Activated CD4-positive, alpha-beta T cell treated with anti-CD3 and anti-CD28 coated beads for 36 hours (primary cell): Measurements from ENCODE around the gene CACNA1C. TPM values are rescaled to one million over a fixed set of nuclear protein-coding genes. Genes with fewer than 3 reads are reported as not detected.

Source experiments
- ATAC-seq: fragments of 200-7000 bp; cut with Tn5 transposase; one replicate; pipeline ENCODE4 v1.10.0; 2021; ENCODE audit warnings: mild to moderate bottlenecking, moderate library complexity
- CTCF ChIA-PET: fragments of 350-600 bp; sonication (Branson Sonifier 250); formaldehyde crosslinking; loops from one replicate; lab custom pipeline; 2021; ENCODE audit warnings: antibody characterized with exemption; lab: Charles Lee
- POLR2A ChIA-PET: fragments of 350-600 bp; sonication (Branson Sonifier 250); formaldehyde crosslinking; loops from one replicate; lab custom pipeline; 2021; ENCODE audit warnings: antibody characterized with exemption, inconsistent platforms; lab: Charles Lee
- DNase-seq: peaks from one replicate; pipeline ENCODE4 v3.0.0-alpha.2; 2020
- H3K27ac Mint-ChIP-seq: one replicate; pipeline ENCODE4 v1.8.0; 2021; ENCODE audit warnings: mixed read lengths
- H3K27me3 Mint-ChIP-seq: one replicate; pipeline ENCODE4 v1.8.0; 2021; ENCODE audit warnings: mixed read lengths
- H3K36me3 Mint-ChIP-seq: one replicate; pipeline ENCODE4 v1.8.0; 2021; ENCODE audit warnings: low read depth, mixed read lengths
- H3K4me1 Mint-ChIP-seq: one replicate; pipeline ENCODE4 v1.8.0; 2021; ENCODE audit warnings: mixed read lengths
- H3K4me3 Mint-ChIP-seq: one replicate; pipeline ENCODE4 v1.8.0; 2021; ENCODE audit warnings: mild to moderate bottlenecking, moderate library complexity, mixed read lengths
- H3K9me3 Mint-ChIP-seq: one replicate; pipeline ENCODE4 v1.8.0; 2021; ENCODE audit warnings: low read depth, mixed read lengths
- intact Hi-C, 2 experiments: fragments of 100-400 bp; cut with DNase I in 1 of 2; cut with micrococcal nuclease in 1 of 2; formaldehyde crosslinking; loops; one replicate each; pipeline versions ENCODE4 v1.14.2 to v1.15.1; 2022 to 2024; cut with DNase I, micrococcal nuclease
- total RNA-seq, 2 experiments: library from RNA; stranded (reverse); gene quantifications; one replicate each; pipeline ENCODE4 v1.2.3, GENCODE V29; 2021

CACNA1C gene
- total RNA-seq, 2 experiments from 2014 or later: 0.11 TPM

GRCh38 chr12:2309647-2310046 is 256.9 kb downstream of the CACNA1C start:
- Mint-ChIP-seq H3K4me1 (no peaks in the 10 kb centered on the region), H3K27ac (no peak overlapping the region), H3K9me3 (no peaks in the 10 kb centered on the region), H3K4me3 (no peak overlapping the region), H3K36me3 (no peaks in the 10 kb centered on the region), H3K27me3 (no peaks in the 10 kb centered on the region)
- CTCF ChIA-PET: interaction anchor here (2.2 kb wide), 1 partner anchor 18 kb away, joined by 7 read pairs; no protein-coding TSS in a partner anchor
- intact Hi-C loops: no loop called here
- ATAC-seq (no peak), DNase-seq (no peak)
- POLR2A ChIA-PET: no interaction called here

GRCh38 chr12:2311020-2311778 is 258.4 kb downstream of the CACNA1C start:
- no peaks in the 10 kb centered on the region for H3K9me3 Mint-ChIP-seq
- no peak overlapping the region for H3K4me3 Mint-ChIP-seq
- DNase-seq: no peak
- intact Hi-C loops: no loop called here
- no peaks in the 10 kb centered on the region for H3K27me3 Mint-ChIP-seq
- ChIA-PET CTCF (interaction anchor here (0.6 to 2.2 kb wide), 2 partner anchors 20 to 609 kb away, joined by 4 to 7 read pairs; no protein-coding TSS in a partner anchor), POLR2A (no interaction called here)
- ATAC-seq: no peak
- no peak overlapping the region for H3K27ac Mint-ChIP-seq
- H3K4me1 Mint-ChIP-seq: no peaks in the 10 kb centered on the region
- H3K36me3 Mint-ChIP-seq: no peaks in the 10 kb centered on the region

- CTCF ChIA-PET: interaction anchor here (0.8 kb wide), 1 partner anchor 19 kb away, joined by 3 read pairs; no protein-coding TSS in a partner anchor
- H3K9me3 Mint-ChIP-seq: no peaks in the 10 kb centered on the region
Observed at GRCh38 chr12:2312175-2312574, 259.4 kb downstream of the CACNA1C start.

GRCh38 chr12:2312770-2313169 is 260.0 kb downstream of the CACNA1C start:
- ATAC-seq: no peak
- Mint-ChIP-seq H3K27me3 (no peaks in the 10 kb centered on the region), H3K4me3 (no peak overlapping the region), H3K27ac (no peak overlapping the region), H3K9me3 (no peaks in the 10 kb centered on the region), H3K36me3 (no peaks in the 10 kb centered on the region), H3K4me1 (no peaks in the 10 kb centered on the region)
- POLR2A ChIA-PET: no interaction called here
- DNase-seq: no peak
- CTCF ChIA-PET: interaction anchor here (0.8 kb wide), 1 partner anchor 20 kb away, joined by 3 read pairs; no protein-coding TSS in a partner anchor
- intact Hi-C loops: no loop called here

More at GRCh38 chr12:2312175-2312574, 259.4 kb downstream of the CACNA1C start:
- no peaks in the 10 kb centered on the region for H3K27me3 Mint-ChIP-seq
- H3K27ac Mint-ChIP-seq: no peak overlapping the region
- no peaks in the 10 kb centered on the region for H3K36me3 Mint-ChIP-seq
- H3K4me1 Mint-ChIP-seq: no peaks in the 10 kb centered on the region
- POLR2A ChIA-PET: no interaction called here
- DNase-seq: no peak
- intact Hi-C loops: no loop called here
- ATAC-seq: no peak
- H3K4me3 Mint-ChIP-seq: no peak overlapping the region

GRCh38 chr12:2314492-2314891 is 261.7 kb downstream of the CACNA1C start:
- no peaks in the 10 kb centered on the region for H3K36me3 Mint-ChIP-seq
- no peak overlapping the region for H3K4me3 Mint-ChIP-seq
- H3K4me1 Mint-ChIP-seq: no peaks in the 10 kb centered on the region
- H3K27ac Mint-ChIP-seq: no peak overlapping the region
- intact Hi-C loops: no loop called here
- H3K27me3 Mint-ChIP-seq: no peaks in the 10 kb centered on the region
- ChIA-PET POLR2A (no interaction called here), CTCF (no interaction called here)
- no peaks in the 10 kb centered on the region for H3K9me3 Mint-ChIP-seq
- ATAC-seq (no peak), DNase-seq (no peak)

- ATAC-seq: no peak
- intact Hi-C loops: no loop called here
- H3K36me3 Mint-ChIP-seq: no peaks in the 10 kb centered on the region
Observed at GRCh38 chr12:2317772-2318171, 265.0 kb downstream of the CACNA1C start.

GRCh38 chr12:2318286-2318685 is 265.5 kb downstream of the CACNA1C start:
- H3K4me1 Mint-ChIP-seq: no peaks in the 10 kb centered on the region
- POLR2A ChIA-PET: no interaction called here
- H3K36me3 Mint-ChIP-seq: no peaks in the 10 kb centered on the region
- H3K9me3 Mint-ChIP-seq: no peaks in the 10 kb centered on the region
- intact Hi-C loops: no loop called here
- CTCF ChIA-PET: interaction anchor here (1.1 kb wide), 1 partner anchor 27 kb away, joined by 3 read pairs; no protein-coding TSS in a partner anchor
- no peak overlapping the region for H3K4me3 Mint-ChIP-seq
- no peak for DNase-seq
- H3K27me3 Mint-ChIP-seq: peaks cover 14% of the 10 kb centered on the region
- ATAC-seq: no peak
- H3K27ac Mint-ChIP-seq: no peak overlapping the region

More at GRCh38 chr12:2317772-2318171, 265.0 kb downstream of the CACNA1C start:
- CTCF ChIA-PET: no interaction called here
- H3K9me3 Mint-ChIP-seq: no peaks in the 10 kb centered on the region
- POLR2A ChIA-PET: no interaction called here
- H3K27ac Mint-ChIP-seq: no peak overlapping the region
- H3K27me3 Mint-ChIP-seq: peaks cover 10% of the 10 kb centered on the region
- no peak overlapping the region for H3K4me3 Mint-ChIP-seq
- no peaks in the 10 kb centered on the region for H3K4me1 Mint-ChIP-seq
- DNase-seq: no peak

GRCh38 chr12:2319136-2319535 is 266.3 kb downstream of the CACNA1C start:
- Mint-ChIP-seq H3K27ac (no peak overlapping the region), H3K4me1 (no peaks in the 10 kb centered on the region), H3K36me3 (no peaks in the 10 kb centered on the region), H3K4me3 (no peak overlapping the region), H3K27me3 (peaks cover 16% of the 10 kb centered on the region), H3K9me3 (no peaks in the 10 kb centered on the region)
- intact Hi-C loops: no loop called here
- DNase-seq (no peak), ATAC-seq (no peak)
- ChIA-PET POLR2A (no interaction called here), CTCF (interaction anchor here (1.1 kb wide), 1 partner anchor 28 kb away, joined by 3 read pairs; no protein-coding TSS in a partner anchor)

GRCh38 chr12:2319737-2320506 is 267.1 kb downstream of the CACNA1C start:
- intact Hi-C loops: no loop called here
- ChIA-PET POLR2A (no interaction called here), CTCF (interaction anchor here (0.5 kb wide), 1 partner anchor 36 kb away, joined by 4 read pairs; no protein-coding TSS in a partner anchor)
- ATAC-seq (no peak), DNase-seq (no peak)
- H3K4me1 Mint-ChIP-seq: no peaks in the 10 kb centered on the region
- H3K27me3 Mint-ChIP-seq: peaks cover 18% of the 10 kb centered on the region
- no peak overlapping the region for H3K27ac Mint-ChIP-seq
- H3K9me3 Mint-ChIP-seq: no peaks in the 10 kb centered on the region
- no peaks in the 10 kb centered on the region for H3K36me3 Mint-ChIP-seq
- no peak overlapping the region for H3K4me3 Mint-ChIP-seq

- intact Hi-C loops: no loop called here
- no peaks in the 10 kb centered on the region for H3K9me3 Mint-ChIP-seq
- ChIA-PET POLR2A (no interaction called here), CTCF (no interaction called here)
- no peak for ATAC-seq
- peaks cover 19% of the 10 kb centered on the region for H3K27me3 Mint-ChIP-seq
- DNase-seq: no peak
- no peak overlapping the region for H3K27ac Mint-ChIP-seq
- H3K4me3 Mint-ChIP-seq: no peak overlapping the region
- no peaks in the 10 kb centered on the region for H3K36me3 Mint-ChIP-seq
- no peaks in the 10 kb centered on the region for H3K4me1 Mint-ChIP-seq
Observed at GRCh38 chr12:2320841-2321240, 268.1 kb downstream of the CACNA1C start.

- DNase-seq: no peak
- Mint-ChIP-seq H3K9me3 (no peaks in the 10 kb centered on the region), H3K27me3 (peaks cover 21% of the 10 kb centered on the region), H3K27ac (no peak overlapping the region), H3K4me3 (no peak overlapping the region), H3K4me1 (no peaks in the 10 kb centered on the region), H3K36me3 (no peaks in the 10 kb centered on the region)
- intact Hi-C loops: no loop called here
- CTCF ChIA-PET: interaction anchor here (0.7 kb wide), 1 partner anchor 173 kb away, joined by 4 read pairs; no protein-coding TSS in a partner anchor
- ATAC-seq: no peak
- POLR2A ChIA-PET: no interaction called here
Observed at GRCh38 chr12:2322554-2323120, 269.9 kb downstream of the CACNA1C start.
